Endothelial cell (in vitro differentiated cells): ENCODE data around the gene FBLN2. TPM values are rescaled to one million over a fixed set of nuclear protein-coding genes. Genes with fewer than 3 reads are reported as not detected.

ENCODE experiments used
- DNase-seq: peaks from one replicate; pipeline ENCODE4 v3.0.0; 2021; ENCODE audit warnings: low spot score
- H3K27ac Mint-ChIP-seq: one replicate; pipeline ENCODE4 v1.8.0; 2021; ENCODE audit warnings: mixed read lengths, inconsistent platforms; ENCODE audit not compliant: unreplicated experiment
- H3K27me3 Mint-ChIP-seq: one replicate; pipeline ENCODE4 v1.8.0; 2021; ENCODE audit warnings: mild to moderate bottlenecking, moderate library complexity, mixed read lengths, inconsistent platforms; ENCODE audit not compliant: unreplicated experiment
- H3K36me3 Mint-ChIP-seq: one replicate; pipeline ENCODE4 v1.8.0; 2021; ENCODE audit warnings: mild to moderate bottlenecking, low read depth, mixed read lengths, inconsistent platforms; ENCODE audit not compliant: unreplicated experiment
- H3K4me1 Mint-ChIP-seq: one replicate; pipeline ENCODE4 v1.8.0; 2021; ENCODE audit warnings: mild to moderate bottlenecking, mixed read lengths, inconsistent platforms; ENCODE audit not compliant: unreplicated experiment
- H3K4me3 Mint-ChIP-seq: one replicate; pipeline ENCODE4 v1.8.0; 2021; ENCODE audit warnings: mild to moderate bottlenecking, mixed read lengths, inconsistent platforms; ENCODE audit not compliant: unreplicated experiment
- H3K9me3 Mint-ChIP-seq: one replicate; pipeline ENCODE4 v1.8.0; 2021; ENCODE audit warnings: mixed read lengths, inconsistent platforms; ENCODE audit not compliant: unreplicated experiment
- CTCF ChIP-seq: fragments of 200-600 bp; sonication (generic); IDR thresholded peaks from one replicate; pipeline ENCODE4 v1.5.0; 2021; ENCODE audit warnings: antibody characterized with exemption; ENCODE audit not compliant: unreplicated experiment
- total RNA-seq: library from RNA; stranded (reverse); fragmentation: NEBNext Ultra II Directional; extraction: Animal tissue kit (Norgen Biotek cat#: 25700); gene quantifications from one replicate; pipeline ENCODE4 v1.2.1, GENCODE V29; 2021; ENCODE audit not compliant: unreplicated experiment

Gene FBLN2
- total RNA-seq, 1 donor from 2014 or later = 10.5 TPM

- H3K27ac Mint-ChIP-seq = no peak overlapping the region
- no peak for TF ChIP-seq CTCF
Observed at GRCh38 chr3:13647298-13648059, 98.6 kb downstream of the FBLN2 start.

GRCh38 chr3:13648060-13649001 lies 99.4 kb downstream of the FBLN2 start:
- Mint-ChIP-seq H3K27ac (no peak overlapping the region), H3K27me3 (peaks cover 13% of the 10 kb centered on the region)

More at GRCh38 chr3:13647298-13648059, 98.6 kb downstream of the FBLN2 start:
- Mint-ChIP-seq H3K4me3 (no peak overlapping the region), H3K9me3 (no peaks in the 10 kb centered on the region), H3K36me3 (no peaks in the 10 kb centered on the region), H3K4me1 (no peaks in the 10 kb centered on the region), H3K27me3 (peaks cover 10% of the 10 kb centered on the region)
- no peak for DNase-seq

GRCh38 chr3:13650210-13651056 lies 101.5 kb downstream of the FBLN2 start:
- TF ChIP-seq CTCF = peak; percentile 100
- peak; percentile 93 for DNase-seq
- H3K27me3 Mint-ChIP-seq = peaks cover 21% of the 10 kb centered on the region
- H3K4me1 Mint-ChIP-seq = no peaks in the 10 kb centered on the region
- H3K4me3 Mint-ChIP-seq = peak overlapping the region; percentile 59
- H3K36me3 Mint-ChIP-seq = no peaks in the 10 kb centered on the region
- H3K9me3 Mint-ChIP-seq = no peaks in the 10 kb centered on the region
- no peak overlapping the region for H3K27ac Mint-ChIP-seq

More at GRCh38 chr3:13648060-13649001, 99.4 kb downstream of the FBLN2 start:
- Mint-ChIP-seq H3K4me3 (no peak overlapping the region), H3K4me1 (no peaks in the 10 kb centered on the region), H3K36me3 (no peaks in the 10 kb centered on the region), H3K9me3 (no peaks in the 10 kb centered on the region)
- peak; percentile 96 for TF ChIP-seq CTCF
- DNase-seq = peak; percentile 96

GRCh38 chr3:13651057-13651400 lies 102.1 kb downstream of the FBLN2 start:
- Mint-ChIP-seq H3K4me1 (no peaks in the 10 kb centered on the region), H3K36me3 (no peaks in the 10 kb centered on the region), H3K4me3 (no peak overlapping the region), H3K9me3 (no peaks in the 10 kb centered on the region), H3K27ac (no peak overlapping the region), H3K27me3 (peaks cover 20% of the 10 kb centered on the region)
- TF ChIP-seq CTCF = no peak
- no peak for DNase-seq
